SIG-M5 treated with dmso at 0.1 percent for 504 hours (cell line): ENCODE data around the gene RAD9A.

Source experiments
- DNase-seq: peaks from one replicate; lab custom pipeline; 2025; ENCODE audit not compliant: unreplicated experiment; lab: John Stamatoyannopoulos, UW

RAD9A gene

DNA sequence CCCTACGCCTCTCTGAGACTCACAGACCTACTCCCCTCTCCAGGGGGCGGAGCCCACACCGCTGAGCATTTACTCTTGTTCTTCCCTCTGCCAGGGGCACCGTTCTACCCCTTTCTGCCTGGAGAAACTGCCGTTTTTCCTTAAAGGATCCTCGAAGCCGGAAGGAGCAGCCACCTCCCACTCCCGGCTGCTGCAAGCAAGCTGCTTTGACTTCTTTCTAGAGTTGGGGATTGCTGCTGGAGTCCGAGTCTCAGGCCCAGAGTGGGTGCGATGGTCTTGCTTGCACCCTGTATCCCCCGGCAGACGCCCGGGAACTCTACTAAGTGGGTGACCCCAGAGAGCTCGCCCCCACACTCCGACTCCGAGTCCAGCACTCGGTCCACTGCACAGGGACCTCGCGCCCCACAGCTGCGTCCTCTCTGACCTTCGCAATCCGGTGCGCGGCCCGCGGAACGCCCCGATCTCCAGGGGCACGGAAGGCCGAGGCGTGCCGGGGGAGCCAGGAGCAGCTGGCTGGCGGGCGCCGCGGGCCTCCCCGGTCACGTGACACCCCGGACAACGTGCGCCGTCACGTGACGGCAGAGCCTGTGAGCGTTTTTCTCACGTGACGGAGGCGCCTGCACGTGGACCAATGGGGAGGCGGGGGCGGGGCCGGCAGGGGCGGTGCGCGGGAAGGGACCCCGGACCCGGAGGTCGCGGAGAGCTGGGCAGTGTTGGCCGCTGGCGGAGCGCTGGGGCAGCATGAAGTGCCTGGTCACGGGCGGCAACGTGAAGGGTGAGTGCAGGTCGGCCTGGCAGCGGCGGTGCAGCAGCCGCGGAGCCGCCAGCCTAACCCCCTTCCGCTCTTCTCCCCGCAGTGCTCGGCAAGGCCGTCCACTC is at the start of gene RAD9A:
Gene RAD9A (plus strand): TSS at position 683 of the 879 bp plus-strand sequence. CDS start 59 bp downstream, at position 742.
- peak; percentile 89 for DNase-seq

DNA sequence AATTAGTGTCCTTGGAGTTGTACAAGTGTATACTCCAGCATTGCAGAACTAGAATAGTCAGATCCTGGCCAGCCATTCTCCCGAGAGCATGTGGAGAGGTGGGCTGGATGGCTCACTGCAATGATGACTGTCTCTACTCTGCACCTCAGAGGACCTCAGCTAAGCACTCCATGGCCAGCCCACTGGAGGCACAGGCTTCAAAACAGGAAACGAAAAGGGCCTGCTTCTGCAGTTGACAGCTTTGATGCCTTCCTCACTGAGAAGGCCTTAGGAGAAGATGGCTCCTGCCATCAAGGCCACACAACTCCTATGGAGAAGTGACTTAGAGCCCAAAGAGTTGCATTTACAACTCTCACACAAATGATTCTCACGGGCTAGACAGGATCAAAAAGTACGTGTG is 47.5 kb upstream of the RAD9A start:
- no peak for DNase-seq

DNA sequence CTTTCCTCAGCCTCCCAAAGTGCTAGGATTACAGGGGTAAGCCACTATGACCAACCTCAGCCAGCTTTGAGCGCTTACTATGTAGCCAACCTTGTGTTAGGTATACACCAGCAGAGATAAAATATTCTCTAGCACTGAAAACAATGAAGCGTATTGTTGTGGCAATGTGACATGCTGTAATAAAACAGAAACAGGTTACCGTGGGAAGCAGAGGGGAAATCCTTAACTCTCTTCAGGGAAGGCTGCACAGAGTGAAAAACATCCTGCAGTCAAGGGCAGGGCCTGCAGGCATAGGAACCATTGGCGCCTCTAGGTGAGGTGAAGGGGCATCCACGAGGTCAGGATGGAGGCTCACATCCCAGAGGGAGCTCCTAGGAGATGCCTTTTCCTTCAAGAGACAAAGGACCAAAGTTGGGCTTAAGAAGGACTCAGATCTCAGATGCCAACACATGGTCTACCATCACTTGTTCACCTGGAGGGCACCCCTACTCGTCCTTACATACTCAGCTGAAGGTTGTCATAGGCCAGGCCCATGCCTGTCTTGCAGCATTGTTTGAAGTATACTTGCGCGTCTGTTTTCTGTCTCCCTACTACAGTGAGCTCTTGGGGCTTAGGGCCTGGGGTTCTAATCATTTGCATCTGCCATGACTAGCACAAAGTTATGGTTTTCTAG is 46.4 kb upstream of the RAD9A start:
- DNase-seq, result no peak

DNA sequence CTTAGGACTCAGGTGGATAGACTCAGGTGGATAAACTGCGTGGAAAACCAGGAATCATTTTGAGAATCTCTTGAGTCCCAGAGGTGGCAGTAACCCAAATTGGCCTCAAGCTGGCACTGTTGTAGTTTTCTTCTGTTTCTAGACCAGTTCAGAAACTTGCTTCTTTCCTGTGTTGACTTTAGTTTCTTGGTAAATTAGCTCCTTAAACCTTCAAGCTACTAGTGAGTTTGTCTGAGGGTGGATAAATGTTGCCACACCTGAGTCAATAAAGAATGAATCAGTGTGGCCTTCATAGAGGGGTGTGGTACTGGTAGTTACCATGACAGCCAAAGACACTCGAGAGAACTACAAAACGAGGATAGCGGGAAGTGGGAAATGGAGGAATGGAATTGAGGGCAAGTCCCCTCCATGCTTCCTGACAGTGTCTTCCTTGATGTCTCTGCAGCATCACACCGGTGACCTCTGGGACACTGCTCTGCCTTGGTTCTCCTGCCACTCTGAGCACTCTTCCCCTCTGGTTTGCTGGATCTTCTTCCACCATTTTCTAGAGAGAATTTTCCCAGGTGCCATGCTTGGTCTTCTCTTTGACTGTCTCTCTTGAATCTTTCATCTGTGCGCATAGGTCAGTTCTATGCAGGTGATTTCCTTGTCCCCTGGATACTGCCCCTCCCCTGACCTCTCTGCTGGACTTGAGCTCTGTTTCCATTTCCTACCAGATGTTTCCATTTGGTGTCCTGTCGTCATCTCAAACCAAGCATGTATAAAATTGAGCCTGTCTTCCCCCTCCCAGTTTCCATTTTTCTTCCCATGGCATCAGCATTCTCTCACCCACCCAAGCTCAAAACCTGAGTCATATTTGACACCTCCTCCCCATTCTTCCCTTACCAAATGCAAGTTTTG is 45.6 kb upstream of the RAD9A start:
- DNase-seq, result peak; percentile 85

DNA sequence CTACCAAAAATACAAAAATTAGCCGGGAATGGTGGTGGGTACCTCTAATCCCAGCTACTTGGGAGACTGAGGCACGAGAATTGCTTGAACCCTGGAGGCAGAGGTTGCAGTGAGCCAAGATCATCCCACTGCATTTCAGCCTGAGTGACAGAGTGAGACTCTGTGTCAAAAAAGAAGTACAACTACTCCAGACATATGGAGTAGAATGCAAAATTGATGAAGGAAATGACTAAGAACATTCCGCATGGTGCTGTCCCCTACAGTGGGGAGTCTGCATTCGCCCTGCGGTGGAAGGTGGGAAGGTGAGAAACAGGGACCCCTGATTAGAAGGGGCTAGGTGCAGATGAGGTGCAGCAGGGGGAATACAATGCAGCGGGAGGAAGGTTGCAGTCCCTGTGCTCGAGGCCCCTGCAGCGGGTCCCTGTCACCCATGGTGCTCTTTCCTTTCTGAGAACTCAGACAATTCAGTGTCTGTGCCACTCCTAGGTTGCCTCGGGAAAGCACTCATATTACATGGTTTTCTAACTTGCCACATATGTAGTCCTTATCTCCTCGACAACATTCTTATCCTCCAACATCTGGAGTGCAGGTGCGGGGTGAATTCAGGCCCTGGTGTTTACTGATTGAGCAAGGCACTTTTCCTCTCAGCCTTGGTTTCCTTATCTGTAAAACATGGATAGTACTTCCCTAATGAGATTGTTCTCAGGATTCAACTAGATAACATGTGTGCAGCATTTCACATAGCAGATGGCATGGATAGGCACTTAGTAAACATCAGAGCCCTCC is 43.6 kb upstream of the RAD9A start:
- no peak for DNase-seq

DNA sequence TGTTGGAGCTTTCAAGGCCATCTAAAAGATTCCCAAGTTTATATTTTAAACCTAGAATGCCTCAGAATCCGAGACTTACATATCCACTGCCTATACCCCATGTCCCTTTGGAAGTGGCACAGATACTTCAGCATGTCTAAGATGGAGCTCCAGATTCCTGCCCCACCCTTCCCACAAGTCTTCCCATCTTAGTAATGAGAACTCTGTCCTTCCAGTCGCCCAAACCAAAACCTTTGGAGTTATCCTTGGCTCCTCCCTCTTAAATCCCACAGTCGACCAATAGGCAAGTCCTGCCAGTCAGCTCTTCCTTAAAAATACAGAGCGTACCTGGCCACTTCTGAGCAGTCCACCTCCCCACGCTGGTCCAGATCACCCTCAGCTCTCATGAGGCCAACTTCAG is 42.8 kb upstream of the RAD9A start:
- no peak for DNase-seq

DNA sequence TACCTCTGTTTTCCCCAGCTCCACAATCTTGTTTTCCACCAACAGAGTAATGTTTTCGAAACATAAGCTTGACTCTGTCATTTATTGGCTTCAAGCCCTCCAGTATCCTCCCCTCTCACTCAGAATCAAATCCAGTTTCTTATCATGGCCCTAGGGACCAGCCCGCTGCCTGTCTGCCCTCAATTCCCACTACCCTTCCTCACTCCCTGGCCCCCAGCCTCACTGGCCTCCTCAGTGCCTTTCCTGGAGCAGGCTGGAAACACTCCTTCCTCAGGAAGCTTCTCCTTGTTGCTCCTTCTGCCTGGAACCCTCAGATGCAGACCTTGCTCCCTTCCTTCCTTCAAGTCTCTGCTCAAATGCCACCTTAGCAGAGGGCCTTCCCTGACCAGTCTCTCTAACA is 42.3 kb upstream of the RAD9A start:
- no peak for DNase-seq

DNA sequence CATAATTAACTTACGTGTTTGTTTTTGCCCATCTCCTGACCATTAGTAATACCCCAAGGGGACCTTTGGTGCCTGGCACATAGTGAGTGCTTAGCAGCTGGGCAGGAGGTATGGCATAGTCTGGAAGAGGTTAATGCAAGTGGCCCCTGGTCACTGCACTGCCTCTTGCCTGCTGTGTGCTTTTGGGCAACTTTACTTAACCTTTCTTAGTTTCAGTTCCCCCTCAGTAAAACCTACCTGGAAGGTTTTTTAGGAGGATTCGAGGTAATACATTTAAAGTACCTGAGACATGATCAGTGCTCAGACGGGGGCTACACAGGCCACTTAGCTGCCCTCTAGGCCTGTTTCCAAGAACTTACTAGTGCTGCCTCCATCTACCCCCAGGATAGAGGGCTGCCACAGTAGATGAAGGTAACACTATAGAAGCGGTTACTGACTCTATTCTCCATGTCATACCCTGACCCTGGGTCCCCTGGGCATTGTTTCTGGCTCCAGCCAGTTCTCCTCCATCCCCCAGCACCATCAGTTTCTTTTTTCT is 41.8 kb upstream of the RAD9A start:
- DNase-seq, result no peak

DNA sequence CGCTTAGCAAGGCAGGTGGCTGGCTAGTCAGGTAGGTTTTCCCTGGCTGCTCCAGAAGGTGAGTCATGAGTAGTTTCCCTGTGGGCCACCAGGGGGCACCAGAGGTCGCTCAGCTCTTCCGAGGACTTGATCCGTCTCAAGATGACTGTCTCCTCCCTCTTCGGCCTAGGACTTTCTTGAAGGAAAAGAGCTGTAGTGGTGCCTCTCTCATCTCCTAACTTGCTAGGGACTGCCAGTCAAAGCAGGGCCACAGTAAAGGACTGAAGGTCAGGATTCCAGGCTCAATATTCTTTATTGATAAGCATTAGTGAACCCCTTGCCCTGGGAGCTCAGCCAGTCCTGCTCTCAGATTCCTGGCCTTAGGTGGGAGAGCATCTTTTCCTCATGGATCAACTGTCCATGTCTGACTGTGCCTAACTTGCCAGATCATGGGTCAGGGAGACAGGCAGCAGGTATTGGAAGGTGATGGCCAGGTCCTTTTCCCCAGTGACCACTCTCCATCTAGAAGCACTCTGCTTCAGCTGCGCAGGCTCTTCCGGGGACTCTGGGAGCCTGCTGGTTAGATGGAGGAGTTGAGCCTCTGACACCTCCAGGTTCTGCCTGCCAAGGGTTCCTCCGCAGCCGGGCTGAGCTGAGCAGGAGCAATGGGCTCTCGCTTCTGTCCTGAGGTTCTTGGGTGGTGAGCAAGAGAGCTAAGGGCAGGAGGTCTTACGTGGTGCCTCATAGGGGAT is 40.3 kb upstream of the RAD9A start:
- peak; percentile 78 for DNase-seq

DNA sequence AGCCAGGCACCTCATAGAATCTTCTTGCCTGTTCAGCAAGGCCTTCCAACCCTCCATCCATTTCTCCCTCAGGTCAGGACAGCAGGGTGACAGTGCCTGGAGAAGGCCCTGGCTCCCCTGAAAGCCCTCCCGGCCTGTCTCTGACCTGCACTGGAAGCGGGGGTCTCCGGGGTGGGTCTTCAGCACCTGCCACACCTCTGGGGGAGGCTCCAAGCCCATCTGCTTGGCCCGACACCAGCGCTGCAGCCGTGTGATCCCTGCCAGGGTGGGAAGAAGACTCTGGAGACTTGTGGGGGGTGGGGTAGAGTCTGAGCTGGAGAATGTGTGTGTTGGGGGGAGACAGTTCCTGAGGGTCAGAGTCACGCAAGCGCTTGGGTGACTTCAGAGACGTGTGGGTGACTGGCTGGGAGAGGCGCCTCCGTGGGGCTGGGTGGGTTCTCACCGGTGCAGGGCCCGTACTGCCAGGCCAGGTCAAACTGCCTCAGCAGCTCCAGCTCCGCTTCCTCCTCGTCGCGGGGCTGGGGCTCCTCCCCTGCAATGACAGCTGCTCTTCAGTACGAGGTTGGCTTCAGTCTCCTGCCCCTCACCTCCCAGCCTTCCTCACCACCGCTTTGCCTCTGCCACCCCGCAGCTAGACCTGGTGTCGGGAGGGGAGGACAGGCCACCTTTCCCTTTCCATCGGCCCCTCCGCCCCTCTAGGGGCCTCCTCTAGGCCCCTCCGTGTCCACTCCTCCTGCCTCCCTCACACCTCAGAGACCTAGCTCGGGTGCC is 39.1 kb upstream of the RAD9A start:
- DNase-seq, result peak; percentile 67

DNA sequence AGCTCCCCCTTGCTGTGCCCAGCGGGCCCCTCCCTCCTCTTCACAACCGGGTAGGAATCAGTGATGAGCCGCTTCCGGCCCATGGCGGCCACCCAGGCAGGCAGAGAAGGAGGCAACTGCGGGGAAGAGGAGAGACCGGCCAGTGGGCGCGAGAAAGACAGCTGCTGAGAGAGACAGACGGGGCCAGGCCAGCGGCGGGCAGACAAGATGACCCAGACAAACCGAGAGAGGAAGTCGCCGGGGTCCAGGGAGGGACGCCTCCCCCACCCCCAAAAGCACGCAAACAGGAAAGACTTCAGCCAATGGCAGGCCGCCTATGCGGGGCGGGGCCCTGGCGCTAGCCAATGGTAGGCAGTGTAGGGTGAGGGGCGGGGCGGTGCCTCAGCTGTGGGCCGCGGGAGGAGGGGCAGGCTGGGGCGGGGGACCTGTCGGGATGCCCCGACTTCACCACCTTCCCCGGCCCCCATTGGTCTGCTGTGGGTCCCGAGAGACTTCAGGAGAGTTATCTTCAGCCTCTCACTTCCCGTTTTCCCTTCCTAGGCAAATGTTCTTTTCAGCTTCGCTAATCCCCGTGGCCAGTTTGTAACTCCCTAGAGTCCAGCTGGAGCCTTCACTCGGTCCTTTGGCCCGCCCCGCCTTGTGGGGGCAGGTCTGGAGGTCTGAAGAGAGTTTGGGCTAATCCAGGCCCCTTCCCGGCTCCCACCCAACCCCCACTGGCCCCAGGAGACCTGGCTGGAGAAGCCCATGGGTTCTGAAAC is 38.3 kb upstream of the RAD9A start, which contains the start of gene POLD4:
Gene POLD4 (minus strand): TSS at position 230 of the 758 bp plus-strand sequence. CDS start 147 bp downstream, at position 83.
- peak; percentile 96 for DNase-seq

DNA sequence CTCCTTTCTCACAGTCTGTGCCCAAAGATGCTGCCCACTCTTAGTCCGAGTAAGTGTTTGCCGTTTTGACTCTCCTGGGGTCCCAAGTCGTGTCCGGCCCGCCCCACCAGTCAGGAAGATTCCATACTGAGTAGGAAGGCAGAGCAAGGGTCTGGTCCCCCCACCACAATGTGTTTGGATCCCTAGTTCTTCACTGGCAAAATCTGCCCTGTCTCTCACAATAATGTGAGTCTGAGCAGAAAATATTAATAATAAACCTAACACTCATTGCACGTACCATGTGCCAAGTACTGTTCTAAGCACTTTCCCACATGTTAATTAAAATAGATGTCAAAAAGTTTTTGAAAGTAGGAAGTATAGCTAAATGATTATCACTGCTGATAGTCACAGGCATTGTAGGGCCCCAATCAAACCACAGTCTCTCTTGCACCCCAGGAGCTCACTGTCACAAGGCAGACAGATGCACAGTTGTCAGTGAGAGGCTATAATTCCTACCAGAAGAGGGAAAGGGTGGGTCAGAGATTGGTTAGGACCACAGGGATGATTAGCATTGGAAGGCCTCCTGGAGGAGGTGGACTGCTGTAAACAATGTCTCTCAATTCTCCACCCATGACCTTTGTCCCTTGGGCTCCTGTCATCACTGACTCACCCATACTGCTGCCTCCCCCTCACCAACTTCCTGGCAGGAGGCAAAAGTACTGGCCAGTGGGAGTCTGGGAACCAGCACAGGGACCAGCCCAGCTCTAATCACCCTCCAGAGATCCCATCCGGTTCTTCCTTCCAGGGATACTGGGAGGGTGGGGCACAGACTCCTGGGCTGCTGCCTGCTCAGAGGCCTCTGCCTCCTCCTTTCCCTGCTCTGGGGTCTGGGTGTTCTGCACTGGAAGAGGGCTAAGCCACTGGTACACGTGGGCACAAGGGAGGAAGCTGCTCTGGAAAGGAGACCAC is 37.4 kb upstream of the RAD9A start:
- peak; percentile 49 for DNase-seq

DNA sequence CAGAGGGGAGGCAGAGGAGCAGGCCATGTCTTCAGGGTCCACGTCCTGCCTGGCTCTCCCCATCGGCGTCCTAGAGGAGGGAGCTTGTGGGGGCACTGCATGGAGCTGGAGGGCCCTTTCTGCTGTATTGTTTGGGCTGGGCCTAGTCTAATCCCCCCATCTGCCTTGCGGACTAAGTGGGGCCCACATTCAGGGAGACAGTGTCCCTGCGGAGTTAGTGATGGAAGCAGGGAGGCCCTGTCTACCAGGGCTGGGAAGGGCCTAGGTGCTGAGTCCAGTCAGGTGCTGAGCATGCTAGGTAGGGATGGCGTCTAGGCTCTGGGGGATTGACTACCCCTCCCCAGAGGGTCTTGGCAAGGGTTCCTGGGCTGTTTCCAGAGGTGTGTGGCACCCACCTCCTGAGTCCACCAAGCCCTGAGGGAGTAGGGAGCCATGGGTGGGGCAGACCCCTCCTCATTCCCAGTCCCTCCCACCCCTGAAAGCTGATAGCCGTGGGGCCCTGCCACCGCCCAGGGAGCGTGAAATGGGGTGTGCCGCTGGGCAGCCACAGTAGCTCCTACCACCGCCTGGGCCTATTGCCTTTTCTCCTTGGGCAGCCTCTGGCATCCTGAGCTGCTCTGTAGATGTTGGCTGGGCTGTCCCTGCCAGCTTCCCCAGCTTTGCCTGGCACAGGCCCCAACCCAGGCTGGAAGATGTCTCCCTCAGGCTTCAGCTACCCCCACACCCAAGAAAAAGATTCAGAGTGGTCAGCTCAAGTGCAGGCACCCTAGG is 36.6 kb upstream of the RAD9A start:
- no peak for DNase-seq

DNA sequence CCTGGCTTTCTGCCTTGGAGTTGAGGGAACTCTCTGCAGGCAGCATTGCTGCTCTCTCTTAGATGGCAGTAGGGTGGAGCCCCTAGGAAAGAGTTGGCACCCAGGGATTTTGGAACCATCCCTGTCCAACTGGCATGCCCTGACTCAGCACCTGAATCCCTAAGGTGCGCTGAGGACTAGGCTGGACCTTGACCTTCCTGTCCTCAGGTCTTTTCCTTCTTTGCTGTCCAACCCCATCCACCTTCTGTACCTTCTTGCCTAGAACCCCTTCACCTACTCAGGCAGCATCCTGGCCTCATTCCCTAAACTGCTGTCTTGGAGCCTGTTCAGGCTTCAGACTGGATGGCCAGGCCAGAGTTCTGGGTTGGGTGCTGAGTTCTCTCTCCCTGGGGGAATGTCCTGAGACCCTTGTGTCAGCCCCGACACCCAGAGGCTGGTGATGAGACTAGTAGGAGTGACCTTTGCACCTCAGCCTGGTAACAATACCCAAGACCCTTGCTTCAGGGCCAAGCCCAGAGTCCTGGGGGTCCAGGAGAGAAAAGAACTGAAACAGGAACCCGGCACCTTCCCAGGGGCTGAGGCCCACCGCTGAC is 35.9 kb upstream of the RAD9A start:
- DNase-seq, result no peak

DNA sequence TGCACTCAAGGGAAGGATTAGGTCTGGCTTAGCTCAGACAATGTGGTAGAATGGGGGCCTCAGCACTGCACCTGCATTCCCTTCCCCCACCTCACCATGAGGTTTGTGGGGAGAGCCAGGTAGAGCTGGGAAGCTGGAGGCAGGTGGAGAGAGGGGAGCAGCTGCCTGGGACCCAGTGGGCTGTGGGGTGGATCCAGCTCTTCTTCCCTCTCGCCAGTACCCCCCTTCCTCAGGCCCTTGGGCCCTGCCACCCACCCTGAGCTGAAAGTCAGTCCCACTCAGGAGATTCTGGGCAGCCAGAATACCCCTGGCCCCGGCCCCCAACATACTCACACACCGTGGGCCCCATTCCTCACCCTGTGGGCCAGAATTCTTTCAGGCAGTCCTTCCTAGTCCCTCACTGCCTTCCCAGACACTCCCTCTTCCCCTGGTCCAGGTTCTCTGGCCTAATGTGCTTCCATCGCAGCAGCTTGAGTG is 35.4 kb upstream of the RAD9A start:
- DNase-seq, result no peak
